GM21529 (cell line): ENCODE results near the gene STAG3.
A peak's percentile ranks its signal among the peaks of the same experiment; 100 is the strongest.
"Not testable (repeated sequence)": the region's sequence is repeated elsewhere in the genome, so short reads cannot be mapped to it uniquely, and the experiment has no call there.

Experiments used
- ATAC-seq: cut with Tn5 transposase; IDR thresholded peaks from one replicate; pipeline ENCODE4 v1.9.1; 2021; ENCODE audit not compliant: unreplicated experiment

The STAG3 gene

DNA sequence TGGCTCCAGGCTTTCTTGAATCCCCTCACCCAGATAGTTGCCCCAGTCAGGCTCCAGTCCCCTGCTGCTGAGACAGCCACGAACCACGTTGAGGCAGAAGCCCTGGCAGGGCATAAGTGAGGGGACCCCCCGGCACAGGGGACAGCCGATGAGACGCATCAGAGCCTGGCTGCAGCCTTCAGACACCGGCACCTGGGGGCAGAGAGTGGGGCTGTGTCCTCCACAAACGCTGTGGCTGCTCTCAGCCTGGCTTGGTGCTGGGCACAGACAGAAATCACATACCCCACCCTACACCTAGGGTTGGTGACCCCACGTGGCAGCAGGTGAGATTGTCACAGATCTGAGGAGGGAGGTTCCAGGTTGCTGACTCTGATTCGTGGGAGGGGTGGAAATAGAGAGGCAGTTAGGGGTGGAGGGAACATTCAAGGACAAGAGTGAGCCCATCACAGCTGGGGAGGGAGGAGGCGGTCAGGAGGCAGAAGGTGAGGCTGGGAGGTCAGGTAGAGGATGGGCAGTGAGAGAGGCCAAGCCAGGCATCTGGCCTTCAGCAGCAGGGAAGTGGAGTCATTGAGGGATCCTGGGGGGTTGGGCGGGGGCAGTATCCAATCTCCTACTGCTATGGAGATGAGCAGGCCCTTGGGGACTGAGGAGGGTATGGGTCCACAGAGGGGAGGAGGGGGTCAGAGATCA, 3.8 kb upstream of the STAG3 start:
- no peak for ATAC-seq

DNA sequence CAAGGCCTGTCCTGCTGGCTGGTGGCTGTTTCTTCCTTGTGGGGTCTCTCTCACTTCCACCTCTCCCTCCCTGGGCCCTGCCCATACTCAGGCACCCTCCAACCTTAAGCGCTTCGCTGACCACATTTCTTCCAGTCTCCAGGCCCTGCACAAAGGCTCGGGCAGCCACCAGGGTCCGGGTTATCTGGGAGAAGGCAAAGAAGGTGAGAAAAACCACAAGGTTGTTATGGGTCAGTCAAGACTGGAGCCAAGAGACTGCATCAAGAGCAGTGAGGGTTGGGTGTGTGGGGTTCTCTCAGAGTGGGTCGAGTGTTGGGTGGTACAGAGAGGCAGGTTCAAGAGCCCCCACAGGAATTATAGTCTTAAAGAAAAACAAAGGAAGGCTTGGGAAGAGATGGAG, 3.1 kb upstream of the STAG3 start:
- no peak for ATAC-seq

DNA sequence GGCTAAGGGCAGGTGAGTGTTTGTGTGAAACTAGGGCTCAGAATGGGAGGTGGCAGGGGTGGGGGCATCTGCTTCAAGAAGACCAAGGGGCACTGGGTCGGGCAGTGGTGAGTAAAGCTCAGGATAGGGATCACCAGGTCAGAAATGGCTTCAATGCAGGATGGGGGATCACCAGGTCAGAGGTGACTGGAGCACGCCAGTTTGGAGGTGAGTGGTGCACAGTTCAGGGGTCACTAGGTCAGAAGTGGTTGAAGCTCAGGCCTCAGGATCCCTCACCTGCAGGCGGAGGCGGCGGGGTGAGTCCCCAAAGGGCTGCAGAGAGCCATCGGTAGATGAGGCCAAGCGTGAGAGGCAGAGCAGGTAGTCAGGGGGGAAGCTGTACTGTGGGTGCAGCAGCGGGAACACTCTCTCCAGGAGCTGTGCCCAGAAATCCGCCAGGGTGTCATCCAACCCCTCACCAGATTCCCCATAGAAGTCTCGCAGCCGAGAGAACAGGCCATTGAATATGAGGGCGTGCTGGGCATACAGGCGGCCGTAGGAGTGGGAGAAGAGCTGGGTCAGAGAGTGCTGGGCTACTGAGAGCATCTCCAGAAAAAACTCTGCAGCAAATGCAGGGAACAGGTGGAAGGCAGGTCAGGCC, 2.3 kb upstream of the STAG3 start:
- no peak for ATAC-seq

DNA sequence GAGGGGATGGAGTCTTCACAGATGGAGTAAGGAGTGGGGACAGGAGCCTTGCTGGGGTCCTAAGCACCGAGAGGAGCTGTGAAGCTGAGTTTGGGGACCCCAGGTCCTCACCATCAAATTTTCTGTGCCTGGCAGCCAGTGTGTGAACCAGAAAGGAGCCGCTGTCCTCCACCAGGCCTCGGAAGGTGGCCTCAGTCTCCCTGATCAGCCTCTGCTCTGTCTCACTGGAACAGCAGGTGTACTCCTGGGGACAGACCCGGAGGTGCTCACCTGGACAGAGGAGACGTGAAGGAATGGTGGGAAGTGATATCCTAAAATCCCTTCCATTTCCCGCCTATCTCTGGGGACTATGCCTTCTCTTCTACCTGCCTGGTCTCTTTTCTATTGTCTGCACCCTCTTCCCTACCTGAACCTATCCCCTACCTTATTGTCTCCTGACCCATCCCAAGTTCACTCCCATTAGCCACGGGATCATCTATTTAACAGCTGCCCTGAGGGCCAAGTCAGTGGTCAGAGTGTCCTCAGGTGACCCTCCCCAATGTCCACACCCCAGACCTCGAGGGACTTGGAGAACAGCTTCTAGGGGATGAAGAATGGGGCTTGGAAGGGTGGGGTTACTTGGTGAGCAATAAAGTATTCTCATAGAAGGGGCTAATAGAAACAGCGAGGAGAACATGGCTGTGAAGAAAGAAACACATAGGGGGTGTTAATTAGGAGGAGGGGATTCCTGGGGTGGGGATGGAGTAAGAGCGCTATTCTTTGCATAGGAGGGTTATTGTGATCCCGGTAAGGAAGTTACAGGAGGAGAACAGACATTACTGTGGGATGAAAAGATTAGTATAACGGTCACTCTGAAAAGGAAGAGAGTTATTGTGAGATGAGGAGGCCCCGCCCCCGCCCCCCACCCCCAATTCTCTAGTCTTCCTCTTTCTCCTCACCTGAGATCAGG, 1.3 kb upstream of the STAG3 start:
- ATAC-seq, result no peak

DNA sequence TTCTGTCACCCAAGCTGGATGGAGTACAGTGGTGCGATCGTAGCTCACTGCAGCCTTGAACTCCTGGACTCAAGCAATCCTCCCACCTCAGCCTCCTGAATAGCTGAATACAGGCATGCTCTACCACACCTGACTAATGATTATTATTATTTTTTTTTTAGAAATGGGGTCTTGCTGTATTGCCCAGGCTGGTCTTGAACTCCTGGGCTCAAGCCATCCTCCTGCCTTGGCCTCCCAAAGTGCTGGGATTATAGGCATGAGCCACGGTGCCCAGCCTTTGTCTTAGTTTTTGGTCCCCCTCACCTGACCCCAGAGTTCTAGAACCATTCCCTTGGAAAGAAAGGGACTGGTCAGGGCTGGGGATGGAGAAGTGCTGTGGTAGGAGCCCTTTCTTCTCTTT, 2.4 kb downstream of the STAG3 start:
- ATAC-seq, result not testable (repeated sequence)

DNA sequence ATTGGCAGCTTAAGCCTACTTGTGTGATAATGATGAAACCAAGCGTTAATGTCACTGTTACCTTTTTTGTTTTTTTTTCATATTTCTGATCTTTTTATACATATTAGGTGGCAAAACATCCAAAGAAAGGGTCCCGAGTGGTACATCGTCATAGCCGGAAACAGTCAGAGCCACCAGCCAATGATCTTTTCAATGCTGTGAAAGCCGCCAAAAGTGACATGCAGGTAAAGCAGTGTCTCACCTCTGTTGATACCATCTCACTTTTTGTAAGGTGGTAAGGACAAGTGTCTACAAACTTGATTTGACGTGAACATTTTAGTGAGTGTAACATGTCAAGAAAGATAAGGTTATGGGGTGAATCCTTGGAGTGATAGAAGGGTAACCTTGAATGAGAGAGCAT, 4.9 kb downstream of the STAG3 start:
- ATAC-seq, result not testable (repeated sequence)

DNA sequence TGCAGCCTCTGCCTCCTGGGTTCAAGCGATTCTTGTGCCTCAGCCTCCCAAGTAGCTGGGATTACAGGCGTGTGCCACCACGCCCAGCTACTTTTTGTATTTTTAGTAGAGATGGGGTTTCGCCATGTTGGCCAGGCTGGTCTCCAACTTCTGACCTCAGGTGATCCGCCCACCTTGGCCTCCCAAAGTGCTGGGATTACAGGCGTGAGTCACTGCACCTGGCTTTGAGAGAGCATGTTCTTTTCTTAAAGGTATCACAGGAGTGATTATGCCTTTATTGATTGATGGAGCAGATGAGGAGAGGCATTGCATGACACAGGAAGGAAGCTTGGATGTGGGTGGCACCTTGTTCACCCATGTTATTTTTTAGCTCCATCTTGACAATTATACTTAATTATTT, 5.4 kb downstream of the STAG3 start:
- ATAC-seq, result not testable (repeated sequence)

DNA sequence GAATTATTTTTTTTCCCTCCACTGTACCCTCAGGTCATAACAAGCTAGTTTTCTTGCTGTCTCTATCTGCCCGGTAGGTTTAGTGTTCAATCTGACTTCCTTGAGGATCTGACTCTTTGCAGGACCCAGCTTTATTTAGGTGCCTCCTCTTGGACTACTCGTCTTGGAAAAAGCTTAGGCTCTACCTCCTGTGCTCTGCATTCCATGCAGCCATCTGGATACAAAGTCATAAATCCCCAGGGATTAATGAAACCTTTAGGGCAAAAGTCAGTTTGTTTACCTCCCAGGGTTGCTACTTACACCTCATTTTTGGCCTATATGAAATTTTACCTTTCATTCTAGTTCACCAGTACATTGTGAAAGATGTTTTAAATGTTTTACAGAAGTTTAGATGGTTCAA, 8.0 kb downstream of the STAG3 start:
- ATAC-seq, result no peak

DNA sequence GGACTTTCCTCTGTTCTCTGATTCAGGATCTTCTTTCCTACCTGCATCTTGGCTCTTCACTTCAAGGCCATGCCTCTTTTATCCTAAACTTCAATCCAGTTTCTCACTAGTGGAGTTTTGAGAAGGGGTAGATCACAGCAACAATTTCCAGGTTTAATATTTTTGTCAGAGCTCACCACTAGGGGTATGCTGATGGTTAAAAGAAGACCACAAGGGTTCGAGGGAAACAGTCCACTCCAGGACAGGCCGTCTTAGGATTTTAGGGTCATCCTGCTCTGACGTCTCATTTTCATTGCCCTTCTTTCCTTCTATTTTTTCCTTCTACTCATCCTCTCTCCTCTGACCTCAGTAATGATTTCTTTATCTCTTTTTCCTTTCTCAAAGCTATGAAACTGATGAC, 11.3 kb downstream of the STAG3 start:
- no peak for ATAC-seq

DNA sequence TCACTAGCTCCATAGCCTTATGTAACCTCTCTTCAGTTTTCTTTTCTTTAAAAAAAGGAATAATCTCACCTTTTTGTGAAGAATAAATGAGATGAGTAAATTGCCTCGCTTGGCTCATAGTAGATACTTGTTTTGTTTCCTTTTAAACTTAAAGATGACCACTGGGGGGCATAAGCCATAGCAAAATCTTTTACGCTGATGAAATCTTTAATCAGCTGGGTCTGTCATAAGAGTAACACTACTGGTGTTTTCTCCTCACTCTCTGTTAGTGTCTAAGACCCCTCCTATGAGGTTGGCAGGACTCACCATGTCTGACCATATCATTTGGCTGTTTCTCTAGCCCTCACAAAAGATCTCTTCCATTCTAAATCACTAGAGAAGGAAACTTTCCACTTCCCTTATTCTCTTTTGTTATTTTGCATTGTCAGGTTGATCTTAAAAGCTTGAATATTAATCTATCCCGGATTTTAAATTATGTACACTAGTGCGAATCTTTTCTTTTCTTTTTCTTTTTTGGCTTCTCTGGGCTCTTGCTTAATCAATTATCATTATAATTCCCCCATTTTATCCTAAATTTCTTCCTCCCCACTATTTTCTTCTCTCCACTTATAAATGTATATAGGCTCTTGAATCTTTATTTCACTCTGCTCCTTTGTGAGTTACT, 12.5 kb downstream of the STAG3 start:
- ATAC-seq, result no peak

DNA sequence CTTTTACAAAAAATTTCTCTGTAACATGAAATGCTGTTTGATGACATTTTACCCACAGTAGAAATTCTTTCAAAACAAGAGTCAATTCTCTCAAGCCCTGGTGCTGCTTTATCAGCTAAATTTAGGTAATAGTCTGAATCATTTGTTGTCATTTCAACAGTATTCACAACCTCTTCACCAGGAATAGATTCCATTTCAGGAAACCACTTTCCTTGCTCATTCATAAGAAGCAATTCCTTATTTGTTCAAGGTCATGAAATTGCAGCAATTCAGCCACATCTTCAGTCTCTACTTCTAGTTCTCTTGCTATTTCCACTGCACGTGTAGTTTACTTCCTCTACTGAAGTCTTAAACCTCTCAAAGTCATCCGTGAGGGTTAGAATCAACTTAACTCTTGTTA, 14.1 kb downstream of the STAG3 start:
- ATAC-seq, result no peak

DNA sequence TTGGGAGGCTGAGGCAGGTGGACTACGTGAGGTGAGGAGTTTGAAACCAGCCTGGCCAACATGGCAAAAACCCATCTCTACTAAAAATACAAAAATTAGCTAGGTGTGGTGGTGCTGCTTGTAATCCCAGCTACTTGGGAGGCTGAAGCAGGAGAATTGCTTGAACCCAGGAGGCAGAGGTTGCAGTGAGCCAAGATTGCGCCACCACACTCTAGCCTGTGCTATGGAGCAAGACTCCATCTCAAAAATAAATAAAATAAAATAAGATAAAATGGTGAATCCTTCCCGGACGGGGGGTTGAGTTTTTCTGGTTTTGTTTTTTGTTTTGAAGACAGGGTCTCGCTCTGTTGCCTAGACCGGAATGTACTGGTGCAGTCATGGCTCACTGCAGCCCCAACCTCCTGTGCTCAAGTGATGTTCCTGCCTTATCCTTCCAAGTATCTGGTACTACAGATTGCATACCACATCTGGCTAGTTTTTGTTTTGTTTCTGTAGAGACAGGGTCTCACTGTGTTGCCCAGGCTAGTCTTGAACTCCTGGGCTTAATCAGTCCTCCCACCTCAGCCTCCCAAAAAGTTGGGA, 14.7 kb downstream of the STAG3 start:
- ATAC-seq, result not testable (repeated sequence)

DNA sequence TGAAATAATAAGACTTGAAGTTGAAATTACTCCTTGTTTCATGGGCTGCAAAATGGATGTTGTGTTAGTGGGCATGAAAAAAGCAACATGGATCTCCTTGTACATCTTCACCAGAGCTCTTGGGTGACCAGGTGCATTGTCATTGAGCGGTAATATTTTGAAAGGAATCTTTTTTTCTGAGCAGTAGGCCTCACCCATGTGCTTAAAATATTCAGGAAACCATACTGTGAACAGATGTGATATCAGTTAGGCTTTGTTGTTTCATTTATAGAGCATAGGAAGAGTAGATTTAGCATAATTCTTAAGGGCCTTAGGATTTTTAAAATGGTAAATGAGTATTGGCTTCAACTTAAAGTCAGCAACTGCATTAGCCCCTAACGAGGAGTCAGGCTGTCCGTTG, 15.3 kb downstream of the STAG3 start:
- no peak for ATAC-seq

DNA sequence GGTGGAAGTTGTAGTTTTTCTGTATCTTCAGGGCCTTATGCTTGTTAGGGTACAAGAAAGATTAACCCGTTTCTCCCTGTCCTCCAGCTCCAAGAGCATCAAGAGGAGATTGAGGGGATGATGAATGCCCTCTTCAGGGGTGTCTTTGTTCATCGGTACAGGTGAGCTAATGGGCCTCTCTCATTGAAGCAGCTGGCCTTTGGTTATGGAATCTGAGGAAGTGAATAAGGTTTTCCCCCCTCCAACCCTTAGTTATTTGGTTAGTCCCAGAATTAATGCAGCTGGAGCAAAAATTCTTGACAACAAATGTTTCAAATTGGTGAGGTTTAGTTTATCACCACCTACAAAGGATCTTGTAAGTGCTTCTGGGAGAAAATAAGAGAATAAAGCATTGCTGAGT, 17.5 kb downstream of the STAG3 start:
- no peak for ATAC-seq

DNA sequence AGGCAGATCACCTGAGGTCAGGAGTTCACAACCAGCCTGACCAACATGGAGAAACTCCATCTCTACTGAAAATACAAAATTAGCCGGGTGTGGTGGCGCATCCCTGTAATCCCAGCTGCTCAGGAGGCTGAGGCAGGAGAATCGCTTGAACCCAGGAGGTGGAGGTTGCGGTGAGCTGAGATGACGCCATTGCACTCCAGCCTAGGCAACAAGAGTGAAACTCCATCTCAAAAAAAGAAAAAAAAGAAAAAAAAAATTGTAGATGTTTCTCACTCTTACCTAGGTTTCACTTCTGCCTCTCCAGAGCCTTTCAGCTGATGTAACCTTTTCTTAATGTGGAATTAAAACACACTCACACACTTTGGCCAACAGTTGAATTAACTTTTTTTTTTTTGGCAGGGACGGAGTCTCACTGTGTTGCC, 18.2 kb downstream of the STAG3 start:
- not testable (repeated sequence) for ATAC-seq

DNA sequence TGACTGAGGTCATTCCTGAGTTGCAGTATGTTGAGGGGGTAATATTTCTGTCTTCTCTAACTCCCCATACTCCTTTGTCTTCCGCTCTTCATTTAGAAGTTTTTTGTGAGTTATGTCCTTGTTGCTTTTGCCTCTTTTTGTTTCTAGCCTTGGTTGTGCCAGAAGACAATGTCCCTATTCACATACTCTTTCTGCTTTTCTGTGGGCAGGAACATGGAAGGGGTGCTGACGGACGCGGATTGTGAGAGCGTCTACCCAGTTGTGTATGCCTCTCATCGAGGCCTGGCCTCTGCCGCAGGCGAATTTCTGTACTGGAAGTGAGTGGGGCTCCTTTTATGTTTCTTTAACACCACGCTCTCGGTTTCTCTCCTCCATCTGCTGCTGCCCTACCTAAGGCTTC, 20.5 kb downstream of the STAG3 start:
- ATAC-seq, result no peak

DNA sequence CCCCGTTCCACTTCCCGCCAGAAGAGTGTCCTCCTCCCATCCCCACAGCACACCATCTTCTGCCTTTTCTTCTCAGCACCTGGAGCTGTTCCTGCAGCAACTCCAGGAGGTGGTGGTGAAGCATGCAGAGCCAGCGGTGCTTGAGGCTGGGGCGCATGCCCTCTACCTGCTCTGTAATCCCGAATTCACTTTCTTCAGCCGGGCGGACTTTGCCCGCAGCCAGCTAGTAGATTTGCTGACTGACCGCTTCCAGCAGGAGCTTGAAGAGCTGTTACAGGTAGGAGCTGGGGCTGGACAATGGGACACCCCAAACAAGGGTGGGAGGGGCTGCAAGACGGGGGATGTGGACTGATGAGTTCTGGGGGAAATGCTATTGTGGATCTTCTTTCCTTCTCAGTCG, 23.0 kb downstream of the STAG3 start:
- ATAC-seq, result no peak

DNA sequence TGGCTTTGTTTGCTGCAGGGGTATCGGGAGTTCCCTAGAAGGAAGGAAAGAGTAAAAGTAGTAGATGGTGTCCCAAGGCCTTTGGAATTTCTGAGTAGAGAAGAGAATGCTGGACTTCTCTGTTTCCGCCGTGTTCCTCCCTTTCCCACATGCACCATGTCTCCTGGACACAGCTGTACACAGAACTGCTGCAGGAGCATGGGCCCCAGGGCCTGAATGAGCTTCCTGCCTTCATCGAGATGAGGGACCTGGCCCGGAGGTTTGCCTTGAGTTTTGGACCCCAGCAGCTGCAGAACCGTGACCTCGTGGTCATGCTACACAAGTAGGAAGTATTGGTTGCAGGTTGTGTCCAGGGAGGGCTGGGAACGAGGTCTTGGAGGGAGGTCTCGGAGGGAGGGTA, 26.7 kb downstream of the STAG3 start:
- ATAC-seq, result no peak

DNA sequence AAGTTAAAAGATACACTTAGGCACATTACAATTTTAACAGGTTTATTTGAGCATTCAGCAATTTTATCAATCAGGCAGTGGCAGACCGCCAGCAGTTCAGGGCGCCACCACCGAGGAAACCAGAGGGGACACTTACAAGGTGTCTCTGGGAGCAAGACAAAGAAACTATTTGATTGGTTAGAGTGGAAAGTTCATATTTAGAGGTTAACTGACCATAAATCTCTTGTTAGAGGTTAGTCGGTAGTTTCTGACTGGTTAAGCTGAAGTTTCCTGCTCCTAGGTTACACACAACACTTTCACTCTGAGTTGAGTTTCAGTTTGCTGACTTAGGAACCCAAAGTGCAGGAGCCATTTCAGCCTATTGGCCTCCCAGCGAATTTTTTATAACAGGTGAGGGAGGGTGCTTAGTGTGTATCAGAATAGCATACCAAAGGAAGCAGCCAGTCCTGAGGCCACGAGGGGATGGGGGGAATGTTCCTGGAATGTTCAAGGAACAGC, 31.2 kb downstream of the STAG3 start:
- ATAC-seq, result peak; percentile 68

DNA sequence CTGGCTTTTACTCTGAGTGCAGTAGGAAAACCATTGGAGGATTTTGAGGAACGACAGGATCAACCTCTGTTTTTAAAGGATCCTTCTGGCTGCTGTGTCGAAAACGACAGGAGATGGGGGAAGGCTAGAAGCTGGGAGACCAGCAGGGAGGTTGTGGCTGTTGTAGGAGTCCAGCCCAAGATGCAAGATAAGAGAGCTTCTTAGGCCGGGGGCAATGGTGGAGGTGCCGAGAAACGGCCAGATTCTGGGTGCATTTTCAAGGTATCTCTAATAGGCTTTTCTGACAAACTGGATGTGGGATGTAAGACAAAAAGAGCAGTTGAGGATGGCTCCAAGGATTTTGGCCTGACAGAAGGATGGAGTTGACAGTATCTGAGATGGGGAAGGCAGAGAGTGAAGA, 31.8 kb downstream of the STAG3 start:
- ATAC-seq, result no peak

DNA sequence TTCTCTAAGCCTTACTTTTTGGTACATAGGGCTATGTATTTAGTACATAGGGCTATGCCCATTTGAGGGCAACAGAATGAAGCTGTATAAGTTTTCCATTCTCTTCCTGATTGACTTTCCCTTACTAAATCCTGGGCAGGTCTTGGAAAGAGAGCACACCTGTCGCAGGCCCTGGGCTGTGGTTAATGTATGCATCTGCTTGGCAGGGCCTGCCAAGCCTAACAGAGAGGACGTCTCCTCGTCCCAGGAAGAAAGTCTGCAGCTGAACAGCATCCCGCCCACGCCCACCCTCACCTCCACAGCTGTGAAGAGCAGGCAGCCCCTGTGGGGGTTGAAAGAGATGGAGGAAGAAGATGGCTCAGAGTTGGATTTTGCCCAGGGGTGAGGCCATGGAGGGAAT, 33.1 kb downstream of the STAG3 start:
- no peak for ATAC-seq
